GM18508 (cell line): ENCODE data around the gene ADH1A.
"Not testable (repeated sequence)": the region's sequence is repeated elsewhere in the genome, so short reads cannot be mapped to it uniquely, and the experiment has no call there.

ENCODE experiments used
- ATAC-seq: cut with Tn5 transposase; IDR thresholded peaks from one replicate; pipeline ENCODE4 v1.9.1; 2021; ENCODE audit warnings: moderate number of reproducible peaks; ENCODE audit not compliant: insufficient read depth, unreplicated experiment

The ADH1A gene

DNA sequence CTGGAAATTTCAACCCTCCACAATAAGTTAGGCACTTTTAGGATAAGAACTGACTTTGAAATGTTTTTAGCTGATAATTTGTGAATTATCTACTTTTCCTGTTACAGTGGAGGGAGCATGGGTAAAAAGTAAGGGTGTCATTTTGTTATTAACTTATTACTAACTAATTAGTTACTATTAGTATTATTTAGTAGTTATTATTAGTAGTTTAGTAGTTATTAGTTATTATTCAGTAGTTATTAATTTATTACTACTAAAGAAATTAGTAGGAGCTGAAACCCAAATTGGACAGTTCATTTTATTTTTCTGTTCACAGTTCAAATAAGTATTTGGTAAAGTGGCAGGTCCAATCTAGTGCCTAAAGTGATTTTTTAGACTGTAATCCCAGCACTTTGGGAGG lies 5.4 kb downstream of the ADH1A start:
- no peak for ATAC-seq

DNA sequence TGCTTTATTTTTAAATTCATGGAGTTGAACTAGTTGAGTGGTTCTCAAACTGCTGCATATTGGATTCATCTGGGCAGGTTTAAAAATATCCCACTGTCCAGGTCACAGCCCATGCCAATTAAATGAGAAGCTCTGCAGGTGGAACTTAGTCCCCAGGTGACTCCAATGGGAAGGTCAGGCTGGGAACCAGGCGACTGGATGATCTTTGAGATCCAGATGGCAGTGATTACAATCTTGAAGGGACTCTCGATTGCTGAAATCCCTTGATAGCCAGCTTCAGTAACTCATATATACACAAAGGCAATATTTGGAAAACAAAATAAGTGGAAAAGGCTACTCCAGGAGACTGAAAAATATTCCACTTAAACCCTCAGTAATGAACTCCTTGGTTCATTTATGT lies 8.1 kb downstream of the ADH1A start:
- ATAC-seq: no peak

DNA sequence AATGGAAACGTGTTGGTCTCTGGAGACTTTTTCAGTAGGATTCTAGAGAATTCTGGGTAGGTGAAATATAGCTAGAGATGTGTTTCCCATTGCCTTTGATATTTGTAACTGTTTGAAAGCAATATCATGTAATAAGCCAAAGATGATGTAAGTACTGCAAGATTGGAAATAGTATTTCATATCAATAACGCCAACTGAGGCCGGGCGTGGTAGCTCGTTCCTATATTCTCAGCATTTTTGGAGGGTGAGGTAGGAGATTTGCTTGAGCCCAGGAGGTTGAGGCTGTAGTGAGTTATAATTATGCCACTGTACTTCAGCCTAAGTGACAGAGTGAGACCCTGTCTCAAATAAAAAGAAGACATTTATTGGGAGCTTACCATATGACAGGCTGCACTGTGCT lies 9.5 kb downstream of the ADH1A start:
- ATAC-seq: no peak

DNA sequence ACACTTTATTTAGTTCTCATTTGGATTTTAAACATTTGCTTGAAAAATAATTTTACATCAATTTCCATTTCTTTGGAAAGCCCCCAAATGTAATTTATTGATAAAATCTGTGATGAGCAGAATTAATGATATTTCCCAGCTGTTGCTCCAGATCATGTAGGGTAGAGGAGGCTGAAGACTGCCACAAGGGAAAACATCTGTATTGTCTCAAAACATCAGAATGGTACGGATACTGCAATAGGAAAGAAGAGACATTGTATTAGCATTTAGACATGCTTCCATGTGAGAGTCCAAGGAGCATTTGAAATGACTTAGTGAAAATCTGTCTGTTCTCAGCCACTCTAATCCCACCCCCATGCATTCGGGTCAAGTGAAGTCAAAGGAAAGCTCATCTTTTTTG lies 14.4 kb downstream of the ADH1A start:
- ATAC-seq: no peak

DNA sequence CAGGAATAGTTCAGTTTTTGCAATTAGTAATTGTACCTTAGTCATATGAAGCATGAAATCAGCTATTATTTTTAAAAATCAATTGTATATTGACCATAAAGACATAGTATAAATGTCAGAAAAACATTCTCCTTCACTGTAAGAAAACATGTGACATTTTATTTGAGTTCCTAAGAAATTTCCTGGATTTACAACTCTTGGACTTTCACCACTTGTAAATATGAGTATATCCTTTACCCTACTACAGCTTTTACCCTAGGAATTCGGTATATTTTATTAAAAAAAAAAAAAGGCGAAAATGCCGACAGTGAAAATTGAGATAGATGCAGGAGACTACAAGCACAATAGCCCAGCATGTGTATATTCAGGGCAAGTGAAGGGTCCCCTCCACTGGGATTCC lies 14.9 kb downstream of the ADH1A start:
- no peak for ATAC-seq

DNA sequence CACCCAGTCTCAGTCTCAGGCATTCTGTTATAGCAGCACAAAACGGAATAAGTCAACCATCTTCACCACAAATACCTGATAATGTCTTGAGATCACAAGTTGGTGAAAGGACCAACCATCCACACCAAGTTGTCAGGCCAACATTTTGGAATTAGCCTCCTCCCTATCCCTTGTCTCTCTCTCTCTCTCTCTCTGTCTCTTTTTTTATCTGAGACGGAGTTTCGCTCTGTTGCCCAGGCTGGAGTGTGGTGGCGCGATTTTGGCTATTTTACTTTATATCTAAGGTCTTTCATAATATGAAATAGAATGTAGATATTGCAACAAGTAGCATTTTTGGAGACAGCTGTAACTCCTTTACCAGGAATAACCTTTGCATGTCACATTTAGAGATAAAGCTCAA lies 15.7 kb downstream of the ADH1A start:
- ATAC-seq: no peak

DNA sequence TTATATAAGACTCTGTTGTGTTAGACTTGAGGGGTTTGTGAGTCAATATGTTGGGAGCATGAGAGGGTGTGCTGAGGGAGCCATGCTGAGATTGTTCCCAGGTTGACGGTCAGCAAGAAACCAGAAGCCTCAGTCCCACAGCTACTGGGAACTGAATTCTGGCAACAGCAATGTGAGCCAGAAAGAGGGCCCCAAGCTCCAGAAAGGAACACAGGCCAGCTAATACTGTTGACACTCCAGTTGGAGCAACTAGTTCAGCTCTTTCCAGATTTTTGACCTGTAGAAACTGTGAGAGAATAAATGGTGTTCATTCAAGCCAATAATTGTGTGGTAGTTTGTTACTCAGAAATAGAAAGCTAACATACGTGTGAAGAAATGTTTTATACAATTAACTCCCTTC lies 17.1 kb downstream of the ADH1A start:
- no peak for ATAC-seq

DNA sequence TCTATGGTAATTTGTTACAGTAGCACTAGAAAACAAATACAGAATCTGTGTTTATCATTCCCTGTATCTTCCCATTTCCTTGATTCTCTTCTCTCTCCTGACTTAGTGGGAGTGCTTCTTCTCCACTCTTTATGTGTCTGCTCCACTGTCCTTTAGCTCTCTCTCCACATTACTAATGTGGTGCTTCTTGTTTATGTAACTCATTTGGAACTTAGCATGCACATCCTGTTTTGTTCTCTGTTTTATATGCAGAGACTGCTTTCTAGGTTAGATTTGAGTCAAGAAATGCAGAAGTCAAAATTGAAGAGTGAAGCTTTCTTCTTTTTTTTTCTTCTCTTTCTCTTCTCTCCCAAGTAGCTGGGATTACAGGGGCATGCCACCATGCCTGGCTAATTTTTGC lies 25.9 kb downstream of the ADH1A start:
- ATAC-seq: no peak

DNA sequence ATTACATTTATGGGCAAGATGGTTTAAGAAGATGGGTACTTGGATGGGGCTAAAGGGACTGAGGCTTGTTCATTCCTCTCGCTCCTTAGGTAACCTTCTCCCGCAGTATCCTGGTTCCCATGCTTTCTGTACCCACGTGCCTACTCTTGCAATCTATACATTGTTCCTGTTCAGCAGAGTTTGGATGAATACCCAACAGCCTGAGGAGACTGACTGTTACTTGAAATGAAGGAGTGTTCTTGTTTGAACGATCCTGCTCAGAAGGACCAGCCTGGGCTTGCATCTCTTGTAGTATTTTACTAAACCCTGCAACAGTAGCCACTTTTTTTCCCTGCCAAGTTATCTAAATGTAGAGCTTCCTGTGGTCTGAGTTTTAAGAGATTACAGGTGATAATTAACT lies 38.0 kb downstream of the ADH1A start:
- ATAC-seq: no peak

DNA sequence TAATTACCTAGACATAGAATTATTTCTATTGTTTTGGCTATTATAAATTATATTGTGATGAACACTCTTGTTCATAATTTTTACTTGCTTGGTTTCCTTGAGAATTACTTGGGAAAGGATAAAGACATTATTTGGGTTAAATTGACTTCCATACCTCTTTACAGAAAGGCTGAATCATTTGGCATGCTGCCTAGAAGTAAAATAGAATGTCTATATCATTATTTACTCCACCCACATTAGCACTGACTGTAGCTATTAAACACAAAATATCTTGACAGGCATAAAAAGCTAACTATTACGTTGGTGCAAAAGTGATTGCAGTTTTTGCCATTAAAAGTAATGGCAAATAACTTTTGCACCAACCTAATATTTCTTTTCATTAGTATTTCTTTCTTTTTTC lies 42.1 kb downstream of the ADH1A start:
- ATAC-seq: no peak

DNA sequence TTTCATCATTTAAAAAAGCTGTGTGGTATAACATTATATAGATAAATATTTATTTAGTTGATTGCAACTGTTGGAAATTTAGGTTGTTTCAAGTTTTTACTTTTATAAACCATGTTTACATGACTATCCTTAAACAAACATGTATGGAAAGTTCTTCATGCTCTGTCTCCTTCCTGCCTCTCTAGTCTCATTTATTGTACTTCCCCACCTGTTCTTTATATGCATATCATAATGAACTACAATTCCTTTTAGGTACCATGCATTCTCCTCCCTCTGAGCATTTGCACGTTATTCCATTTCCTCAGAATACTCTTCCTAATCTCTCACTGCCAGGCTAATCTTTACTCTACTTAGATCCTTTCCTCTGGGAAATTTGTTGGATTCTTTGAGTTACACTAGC lies 54.8 kb downstream of the ADH1A start:
- no peak for ATAC-seq

DNA sequence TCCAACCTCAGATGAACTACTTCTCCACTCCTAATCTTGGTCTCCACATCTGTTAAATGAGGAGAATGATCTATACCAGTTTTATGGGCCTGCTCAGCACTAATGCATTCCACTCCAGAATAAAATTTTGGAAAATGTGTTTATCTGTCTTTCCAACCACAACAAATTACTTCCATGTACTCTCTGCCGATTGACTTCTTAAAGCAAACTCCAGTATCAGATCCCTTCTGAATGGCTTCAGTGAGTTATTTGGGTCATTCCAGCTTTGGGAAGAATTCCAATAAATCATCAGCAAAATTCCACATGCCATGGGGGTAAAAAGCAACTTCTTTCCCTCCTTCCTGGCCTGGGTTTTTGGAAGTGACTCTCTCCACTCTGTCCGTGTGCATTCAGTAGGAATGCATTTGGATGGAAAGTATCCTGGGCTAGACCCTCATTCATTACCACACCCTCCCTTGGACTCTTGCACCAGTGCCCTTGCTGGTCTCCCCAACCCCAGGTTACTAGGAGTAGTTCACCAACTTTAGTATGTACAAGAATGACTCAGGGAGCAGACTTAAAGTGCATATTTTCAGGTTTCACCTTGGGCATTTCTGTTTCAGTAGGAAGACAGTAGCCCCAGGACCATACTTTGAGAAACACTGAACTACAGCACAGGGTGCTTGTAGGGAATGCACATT lies 56.3 kb downstream of the ADH1A start:
- no peak for ATAC-seq

DNA sequence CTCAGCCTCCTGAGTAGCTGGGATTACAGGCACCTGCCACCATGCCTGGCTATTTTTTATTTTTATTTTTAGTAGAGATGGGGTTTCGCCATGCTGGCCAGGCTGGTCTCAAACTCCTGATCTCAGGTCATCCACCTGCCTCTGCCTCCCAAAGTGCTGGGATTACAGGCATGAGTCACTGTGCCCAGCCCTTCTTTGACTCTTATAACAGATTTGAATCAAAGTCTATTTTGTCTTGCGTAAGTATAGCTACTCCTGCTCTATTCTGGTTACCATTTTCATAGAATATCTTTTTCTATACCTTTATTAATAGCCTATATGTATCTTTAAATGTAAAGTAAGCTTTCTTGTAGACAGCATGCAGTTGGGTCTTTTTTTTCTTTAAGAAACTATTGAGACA lies 57.4 kb downstream of the ADH1A start:
- not testable (repeated sequence) for ATAC-seq

DNA sequence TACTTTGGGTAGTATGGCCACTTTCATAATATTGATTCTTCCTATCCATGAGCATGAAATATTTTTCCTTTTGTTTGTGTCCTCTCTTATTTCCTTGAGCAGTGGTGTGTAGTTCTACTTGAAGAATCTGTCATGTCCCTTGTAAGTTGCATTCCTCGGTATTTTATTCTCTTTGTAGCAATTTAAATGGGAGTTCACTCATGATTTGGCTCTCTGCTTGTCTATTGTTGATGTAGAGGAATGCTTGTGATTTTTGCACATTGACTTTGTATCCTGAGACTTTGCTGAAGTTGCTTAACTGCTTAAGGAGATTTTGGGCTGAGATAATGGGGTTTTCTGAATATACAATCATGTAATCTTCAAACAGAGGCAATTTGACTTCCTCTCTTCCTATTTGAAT lies 62.1 kb downstream of the ADH1A start:
- ATAC-seq: not testable (repeated sequence)

DNA sequence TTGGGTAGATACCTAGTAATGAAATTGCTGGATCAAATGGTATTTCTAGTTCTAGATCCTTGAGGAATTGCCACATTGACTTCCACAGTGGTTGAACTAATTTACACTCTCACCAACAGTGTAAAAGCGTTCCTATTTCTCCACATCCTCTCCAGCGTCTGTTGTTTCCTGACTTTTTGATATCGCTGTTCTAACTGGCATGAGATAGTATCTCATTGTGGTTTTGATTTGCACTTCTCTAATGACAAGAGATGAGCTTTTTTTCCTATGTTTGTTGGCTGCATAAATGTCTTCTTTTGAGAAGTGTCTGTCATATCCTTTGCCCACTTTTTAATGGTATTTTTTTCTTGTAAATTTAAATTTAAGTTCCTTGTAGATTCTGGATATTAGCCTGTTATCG lies 63.1 kb downstream of the ADH1A start:
- ATAC-seq: not testable (repeated sequence)
